Heart left ventricle (tissue), 16 donors: Measurements from ENCODE around the gene PI4KB. TPM values are rescaled to one million over a fixed set of nuclear protein-coding genes. Genes with fewer than 3 reads are reported as not detected.
A peak's percentile ranks its signal among the peaks of the same experiment; 100 is the strongest.

ENCODE experiments used
- ATAC-seq, 4 donors: fragments of 200-7000 bp; cut with Tn5 transposase; one replicate each; pipeline ENCODE4 v1.9.1; 2020 to 2022; ENCODE audit warnings: moderate library complexity in 4 of 4, mild to moderate bottlenecking in 3 of 4, moderate number of reproducible peaks in 1 of 4
- DNase-seq, 5 donors: peaks; one replicate each; pipeline ENCODE4 v3.0.0-alpha.2; 2020
- H3K27ac ChIP-seq, 12 donors: fragments of 200-600 bp; sonication (generic) in 4 of 12; one replicate each; pipeline versions ENCODE4 v1.5.0 to v1.8.0; 2016 to 2022; ENCODE audit warnings: mild to moderate bottlenecking in 2 of 12
- H3K27me3 ChIP-seq, 9 donors: fragments of 200-600 bp; sonication (generic) in 2 of 9; one replicate each; pipeline versions ENCODE4 v1.5.1 to v1.8.0; 2016 to 2022; ENCODE audit warnings: mild to moderate bottlenecking in 3 of 9
- H3K36me3 ChIP-seq, 9 donors: fragments of 200-600 bp; sonication (generic) in 2 of 9; one replicate each; pipeline versions ENCODE4 v1.5.0 to v1.8.0; 2018 to 2022; ENCODE audit warnings: mild to moderate bottlenecking in 2 of 9
- H3K4me1 ChIP-seq, 12 donors: fragments of 200-600 bp; sonication (generic) in 4 of 12; one replicate each; pipeline versions ENCODE4 v1.5.0 to v1.8.0; 2016 to 2022; ENCODE audit warnings: mild to moderate bottlenecking in 3 of 12
- H3K4me3 ChIP-seq, 12 donors: fragments of 200-600 bp; sonication (generic) in 4 of 12; one replicate each; pipeline versions ENCODE4 v1.5.0 to v1.8.0; 2017 to 2022; ENCODE audit warnings: mild to moderate bottlenecking in 9 of 12, moderate library complexity in 4 of 12
- H3K9me3 ChIP-seq, 12 donors: fragments of 200-600 bp; sonication (generic) in 4 of 12; one replicate each; pipeline versions ENCODE4 v1.5.0 to v1.8.0; 2016 to 2022; ENCODE audit warnings: mild to moderate bottlenecking in 1 of 12
- CTCF ChIP-seq, 12 donors: fragments of 200-600 bp; sonication (generic) in 4 of 12; IDR thresholded peaks; one replicate each; pipeline versions ENCODE4 v1.5.0 to v1.8.0; 2018 to 2022; ENCODE audit warnings: antibody characterized with exemption in 12 of 12, mild to moderate bottlenecking in 5 of 12
- POLR2A ChIP-seq, 2 donors: fragments of 450-650 bp; IDR thresholded peaks; one replicate each; pipeline ENCODE4 v1.6.1; 2017; ENCODE audit warnings: antibody characterized with exemption in 2 of 2, mild to moderate bottlenecking in 2 of 2, moderate library complexity in 2 of 2
- WGBS, 4 donors: extraction: QIAGEN DNeasy Blood & Tissue Kit in 2 of 4; methylation state at CpG; one replicate each; pipeline versions ENCODE4 v1.1.5 to v1.1.7; 2013 to 2018; 5-methylcytosine and 5-hydroxymethylcytosine counted together
- intact Hi-C, 10 donors: fragments of 100-400 bp; cut with DNase I; formaldehyde crosslinking; loops; one replicate each; pipeline versions ENCODE4 v1.11.1 to v1.14.2; 2022
- polyA plus RNA-seq, 2 donors: library from polyadenylated mRNA; stranded (reverse); fragments of 200-250 nt; gene quantifications; one replicate each; pipeline ENCODE4 v1.2.3, GENCODE V29; 2013
- total RNA-seq, 9 donors: library from RNA; depleted of rRNA in 2 of 9; stranded (reverse); fragments of >200 nt in 2 of 9; fragmentation: NEBNext Ultra II Directional in 3 of 9; extraction: Animal tissue kit (Norgen Biotek cat#: 25700) in 3 of 9; gene quantifications; one replicate each; pipeline versions ENCODE4 v1.1.0 to v1.2.4, GENCODE V29; 2016 to 2023
- donor health status: ischemic (EF 13 %, LVEDD 7.1; RV severe dilation, severe dysfunction).
- donor health status: healthy with polysubstance abuse.
- donor health status: DM: no; HTN: yes; CAD: no.
- donor health status: DM: no; HTN: no; CAD: no.
- donor health status: ischemic (EF 25% LVEDD 6.9; RV normal size, moderate dysfunction).
- donor health status: ischemic (EF 25% LVEDD 5.7; RV mildly dilated, moderate dysfunction).
- donor health status: healthy.
- donor health status: DM: yes; HTN: yes; CAD: no.
- donor health status: ischemic (EF 35%, LVEDD 5.7; RV mildly dilated, moderate dysfunction).
- donor health status: nonischemic (EF 11% LVEDD 7.7; RV severe dilation, severe dysfunction).
- donor health status: DM: yes; HTN: yes; CAD: no.
- donor health status: PGD.
- donor health status: ischemic (EF 29% LVEDD 5.4; RV normal size, mild dysfunction).
- donor health status: nonischemic (EF 23%, LVEDD 6.1; RV moderate dilation, normal function).

Gene PI4KB
- total and polyA plus RNA-seq, 11 donors: 17.4 to 76.0 (median 41.4) TPM

GRCh38 chr1:151369302-151369610 is 42.0 kb upstream of the PI4KB start:
- H3K27me3 ChIP-seq: no peaks in the 10 kb centered on the region
- no peak overlapping the region for H3K4me3 ChIP-seq
- no peaks in the 10 kb centered on the region for H3K9me3 ChIP-seq
- H3K36me3 ChIP-seq: peaks cover 0 to 37% (median 23%) of the 10 kb centered on the region in 9 donors
- H3K27ac ChIP-seq: peak overlapping the region in 4 of 12 donors; percentile 23 to 89 (median 82)
- intact Hi-C loops: no loop called here
- WGBS, 4 donors: 89 to 94% (median 93%) methylated on average over 7 of the region's 7 CpGs
- TF ChIP-seq POLR2A (IDR thresholded peaks at IDR 0.05) (no peak), CTCF (IDR thresholded peaks at IDR 0.05) (no peak)
- no peak for ATAC-seq
- DNase-seq: no peak
- H3K4me1 ChIP-seq: peaks cover 4 to 58% (median 48%) of the 10 kb centered on the region in 12 donors

GRCh38 chr1:151368393-151369301 is 41.4 kb upstream of the PI4KB start:
- DNase-seq: peak in 2 of 5 donors; percentile 40 to 41
- intact Hi-C loops: loop anchor here in 1 of 10 donors (1.0 kb wide), 1 partner anchor 38 kb away; no protein-coding TSS in a partner anchor
- H3K27me3 ChIP-seq: no peaks in the 10 kb centered on the region
- H3K9me3 ChIP-seq: no peaks in the 10 kb centered on the region
- 87 to 93% (median 91%) methylated on average over 16 to 20 of the region's 20 CpGs for WGBS, 4 donors
- H3K36me3 ChIP-seq: peaks cover 0 to 42% (median 29%) of the 10 kb centered on the region in 9 donors
- no peak overlapping the region for H3K4me3 ChIP-seq
- ATAC-seq: peak in 1 of 4 donors; percentile 5
- TF ChIP-seq CTCF (IDR thresholded peaks at IDR 0.05) (no peak), POLR2A (IDR thresholded peaks at IDR 0.05) (no peak)
- H3K27ac ChIP-seq: peak overlapping the region in 8 of 12 donors; percentile 12 to 89 (median 52)
- peaks cover 4 to 58% (median 48%) of the 10 kb centered on the region in 12 donors for H3K4me1 ChIP-seq

GRCh38 chr1:151367658-151368392 is 40.6 kb upstream of the PI4KB start:
- peaks cover 4 to 55% (median 47%) of the 10 kb centered on the region in 12 donors for H3K4me1 ChIP-seq
- peaks cover 0 to 49% (median 31%) of the 10 kb centered on the region in 9 donors for H3K36me3 ChIP-seq

More at GRCh38 chr1:151367658-151368392, 40.6 kb upstream of the PI4KB start:
- intact Hi-C loops: loop anchor here in 1 of 10 donors (1.0 kb wide), 1 partner anchor 38 kb away; no protein-coding TSS in a partner anchor
- TF ChIP-seq POLR2A (IDR thresholded peaks at IDR 0.05) (no peak), CTCF (IDR thresholded peaks at IDR 0.05) (no peak)
- peaks cover 0 to 2% (median 0%) of the 10 kb centered on the region in 12 donors for H3K9me3 ChIP-seq
- peak overlapping the region in 9 of 12 donors; percentile 12 to 89 (median 59) for H3K27ac ChIP-seq
- no peak overlapping the region for H3K4me3 ChIP-seq
- WGBS, 4 donors: 58 to 66% (median 62%) methylated on average over 7 to 8 of the region's 8 CpGs
- DNase-seq (peak in 3 of 5 donors; percentile 65 to 69 (median 68)), ATAC-seq (peak in 3 of 4 donors; percentile 27 to 43 (median 39))
- H3K27me3 ChIP-seq: no peaks in the 10 kb centered on the region
